Common myeloid progenitor, CD34-positive (primary cell): ENCODE data around the gene PLCB4. TPM values are rescaled to one million over a fixed set of nuclear protein-coding genes. Genes with fewer than 3 reads are reported as not detected.

ENCODE experiments used
- CTCF ChIA-PET: fragments of 350-600 bp; sonication (Branson Sonifier 250); formaldehyde crosslinking; loops from one replicate; lab custom pipeline; 2021; ENCODE audit warnings: antibody characterized with exemption; lab: Charles Lee
- POLR2A ChIA-PET: fragments of 350-600 bp; sonication (Branson Sonifier 250); formaldehyde crosslinking; loops from one replicate; lab custom pipeline; 2021; ENCODE audit warnings: antibody characterized with exemption; lab: Charles Lee
- DNase-seq, 3 donors: peaks; one replicate each; pipeline versions ENCODE4 v3.0.0 to v3.0.0-alpha.2; 2013
- H3K27ac ChIP-seq, 2 experiments: 1 replicate in 1 of 2; 2 replicates in 1 of 2; pipeline ENCODE4 v1.7.0; 2013; ENCODE audit warnings: inconsistent platforms in 2 of 2, low read length in 2 of 2, mild to moderate bottlenecking in 2 of 2, low read depth in 1 of 2, moderate library complexity in 1 of 2; ENCODE audit not compliant: severe bottlenecking in 2 of 2, insufficient read depth in 1 of 2, poor library complexity in 1 of 2
- H3K27me3 ChIP-seq, 5 experiments: replicated peaks in 2 of 5; 1 replicate in 3 of 5; 2 replicates in 2 of 5; pipeline versions ENCODE4 v1.6.1 to v1.7.0; 2013; ENCODE audit warnings: low read length in 4 of 5, mild to moderate bottlenecking in 2 of 5, moderate library complexity in 2 of 5, inconsistent platforms in 1 of 5; ENCODE audit not compliant: insufficient read depth in 5 of 5, control insufficient read depth in 4 of 5
- H3K36me3 ChIP-seq, 4 experiments: 1 replicate in 2 of 4; 2 replicates in 2 of 4; pipeline versions ENCODE4 v1.6.1 to v1.7.0; 2013; ENCODE audit warnings: low read length in 3 of 4, control low read depth in 1 of 4, mild to moderate bottlenecking in 1 of 4; ENCODE audit not compliant: control insufficient read depth in 4 of 4, insufficient read depth in 4 of 4
- H3K4me1 ChIP-seq, 4 experiments: 1 replicate in 3 of 4; 2 replicates in 1 of 4; pipeline versions ENCODE4 v1.6.1 to v1.7.1; 2013; ENCODE audit warnings: low read length in 3 of 4, mild to moderate bottlenecking in 3 of 4, control low read depth in 1 of 4, inconsistent platforms in 1 of 4, moderate library complexity in 1 of 4; ENCODE audit not compliant: control insufficient read depth in 4 of 4, insufficient read depth in 4 of 4; ENCODE audit errors: control extremely low read depth in 1 of 4
- H3K4me3 ChIP-seq, 7 experiments: 1 replicate in 4 of 7; 2 replicates in 3 of 7; pipeline versions ENCODE4 v1.5.1 to v1.7.0; 2013; ENCODE audit warnings: mild to moderate bottlenecking in 7 of 7, low read length in 6 of 7, moderate library complexity in 6 of 7, inconsistent platforms in 2 of 7, low read depth in 2 of 7, control low read depth in 1 of 7; ENCODE audit not compliant: insufficient read depth in 4 of 7, control insufficient read depth in 1 of 7; ENCODE audit errors: extremely low read depth in 1 of 7
- H3K9me3 ChIP-seq, 5 experiments: 1 replicate in 4 of 5; 2 replicates in 1 of 5; pipeline versions ENCODE4 v1.6.1 to v1.7.1; 2013; ENCODE audit warnings: low read length in 4 of 5, mild to moderate bottlenecking in 2 of 5, inconsistent platforms in 1 of 5, low read depth in 1 of 5, moderate library complexity in 1 of 5; ENCODE audit not compliant: control insufficient read depth in 4 of 5, insufficient read depth in 2 of 5; ENCODE audit errors: control extremely low read depth in 1 of 5
- WGBS: methylation state at CpG from one replicate; pipeline ENCODE4 v1.1.5; 2013; ENCODE audit not compliant: insufficient coverage; 5-methylcytosine and 5-hydroxymethylcytosine counted together
- polyA plus RNA-seq: library from polyadenylated mRNA; unstranded; fragments of 120-200 nt; gene quantifications from one replicate; pipeline ENCODE4 v1.2.1, GENCODE V29; 2013

PLCB4 gene
- 18.6 TPM for polyA plus RNA-seq

DNA sequence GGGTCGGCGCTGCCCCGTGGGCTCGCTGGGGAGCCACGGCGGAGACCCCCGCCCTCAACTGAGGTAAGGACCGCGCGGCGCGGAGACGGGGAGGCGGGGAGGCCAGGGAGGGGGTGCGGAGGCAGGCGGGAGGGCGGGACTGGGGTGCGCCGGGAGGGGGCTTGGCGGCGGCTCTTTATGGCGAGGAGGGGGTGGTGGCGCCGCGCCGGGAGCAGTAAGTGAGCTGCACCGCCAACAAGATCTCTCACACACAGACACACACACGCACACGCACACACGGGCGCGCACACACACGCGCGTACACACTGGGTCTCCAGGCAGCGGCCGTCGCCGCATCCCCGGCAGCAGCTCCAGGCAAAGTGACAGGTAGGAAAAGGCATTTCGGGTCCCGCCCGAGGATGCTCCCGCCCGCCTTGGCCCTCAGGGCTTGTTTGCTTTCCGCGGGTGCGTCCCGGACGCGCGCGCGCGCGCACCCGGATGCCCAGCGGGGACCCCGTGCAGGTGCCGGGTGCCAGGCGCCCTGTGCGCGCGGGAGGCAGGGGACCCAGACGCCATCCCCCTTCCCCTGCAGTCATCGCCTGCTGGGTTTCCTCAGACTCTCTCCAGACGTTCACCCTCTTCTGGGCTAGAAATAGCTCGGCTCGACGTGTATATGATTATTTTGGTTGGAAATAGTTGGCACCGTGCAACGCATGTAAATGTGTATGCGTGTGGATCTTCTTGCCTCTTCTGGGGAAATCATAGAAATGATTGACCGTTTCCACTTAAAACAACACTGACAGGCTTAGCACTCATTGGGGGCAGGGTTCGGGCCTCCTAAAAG lies at the start of gene PLCB4:
Gene PLCB4, plus strand, starts transcription at position 247 of the 823 bp plus-strand sequence. CDS start 238,728 bp downstream, outside the sequence.
- 0% methylated on average over 43 of the region's 75 CpGs for WGBS
- no peaks in the 10 kb centered on the region for H3K36me3 ChIP-seq
- peak within 1 kb of the TSS; percentile 48 to 95 (median 89) for H3K4me3 ChIP-seq
- no peaks in the 10 kb centered on the region for H3K27me3 ChIP-seq
- no peaks in the 10 kb centered on the region for H3K9me3 ChIP-seq
- DNase-seq: peak; percentile 56 to 87 (median 77)
- peak within 1 kb of the TSS in 1 of 2 experiments; percentile 25 for H3K27ac ChIP-seq
- ChIA-PET POLR2A (interaction anchor here (1.1 kb wide), 1 partner anchor 92 kb away, joined by 3 read pairs; no protein-coding TSS in a partner anchor), CTCF (interaction anchor here (1.4 to 1.7 kb wide), 2 partner anchors 15 to 90 kb away, joined by 3 to 4 read pairs; no protein-coding TSS in a partner anchor)
- H3K4me1 ChIP-seq: peaks cover 5 to 45% (median 29%) of the 10 kb centered on the region in 4 experiments

GRCh38 chr20:9019833-9020232 lies 49.1 kb upstream of the PLCB4 start:
- Histone ChIP-seq H3K27me3 (no peaks in the 10 kb centered on the region), H3K4me1 (peaks cover 0 to 8% (median 0%) of the 10 kb centered on the region in 4 experiments), H3K9me3 (no peaks in the 10 kb centered on the region), H3K36me3 (no peaks in the 10 kb centered on the region), H3K27ac (no peak overlapping the region), H3K4me3 (no peak overlapping the region)
- DNase-seq: no peak
- POLR2A ChIA-PET: no interaction called here
- CTCF ChIA-PET: interaction anchor here (0.6 kb wide), 1 partner anchor 13 kb away, joined by 3 read pairs; no protein-coding TSS in a partner anchor

DNA sequence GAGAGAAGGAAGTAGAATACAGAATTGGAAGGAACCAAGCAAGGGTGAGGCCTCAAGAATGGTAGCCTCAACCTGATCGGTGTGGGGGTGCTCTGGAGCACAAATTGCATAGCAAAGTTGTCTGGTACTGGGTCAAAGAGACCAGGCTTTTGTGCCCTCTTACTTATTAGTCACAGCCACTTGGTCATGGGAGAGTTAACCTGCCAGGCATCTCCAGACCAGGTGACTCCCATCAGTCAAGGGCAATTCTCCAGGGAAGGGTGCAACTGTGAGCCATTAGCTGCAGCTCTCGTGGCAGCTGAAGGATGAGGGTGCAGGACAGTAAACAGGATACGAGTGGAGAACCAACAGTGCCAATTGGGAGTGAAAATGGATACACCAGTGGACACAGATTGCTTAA lies 47.7 kb upstream of the PLCB4 start:
- H3K4me3 ChIP-seq: no peak overlapping the region
- CTCF ChIA-PET: no interaction called here
- no peaks in the 10 kb centered on the region for H3K36me3 ChIP-seq
- H3K27me3 ChIP-seq: no peaks in the 10 kb centered on the region
- WGBS: 94% methylated on average over 3 of the region's 3 CpGs
- H3K27ac ChIP-seq: no peak overlapping the region
- no peak for DNase-seq
- no peaks in the 10 kb centered on the region for H3K9me3 ChIP-seq
- POLR2A ChIA-PET: no interaction called here
- peaks cover 0 to 8% (median 0%) of the 10 kb centered on the region in 4 experiments for H3K4me1 ChIP-seq

GRCh38 chr20:9021699-9022098 lies 47.2 kb upstream of the PLCB4 start:
- no peak for DNase-seq

DNA sequence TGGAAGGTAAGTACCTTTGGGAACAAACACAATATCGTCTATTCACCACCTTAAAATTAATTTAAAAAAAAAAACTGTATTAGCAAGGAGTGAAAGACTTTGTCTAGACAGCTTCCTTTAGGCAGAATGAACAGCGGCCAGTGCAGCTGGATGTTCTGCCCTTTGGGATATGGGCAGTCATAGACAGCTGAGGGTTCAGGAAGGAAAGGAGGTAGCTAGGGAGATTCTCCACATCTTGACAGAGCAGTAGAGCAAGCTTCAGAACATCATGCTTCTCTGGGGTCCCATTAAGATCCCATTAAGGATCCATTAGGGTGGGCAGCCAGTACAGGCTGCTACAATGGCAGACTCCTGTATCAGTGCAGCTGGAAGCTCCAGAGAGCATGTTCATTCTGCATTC lies 46.5 kb upstream of the PLCB4 start:
- Histone ChIP-seq H3K4me1 (peaks cover 0 to 8% (median 0%) of the 10 kb centered on the region in 4 experiments), H3K27ac (no peak overlapping the region), H3K27me3 (no peaks in the 10 kb centered on the region), H3K4me3 (no peak overlapping the region), H3K36me3 (no peaks in the 10 kb centered on the region), H3K9me3 (no peaks in the 10 kb centered on the region)
- CTCF ChIA-PET: interaction anchor here (0.6 kb wide), 1 partner anchor 137 kb away, joined by 4 read pairs; no protein-coding TSS in a partner anchor
- POLR2A ChIA-PET: no interaction called here
- no peak for DNase-seq
- WGBS: 100% methylated on average over 1 of the region's 2 CpGs

More at GRCh38 chr20:9021699-9022098, 47.2 kb upstream of the PLCB4 start:
- WGBS: 100% methylated on average over 2 of the region's 2 CpGs
- Histone ChIP-seq H3K4me3 (no peak overlapping the region), H3K27ac (no peak overlapping the region), H3K4me1 (peaks cover 0 to 8% (median 0%) of the 10 kb centered on the region in 4 experiments), H3K9me3 (no peaks in the 10 kb centered on the region), H3K36me3 (no peaks in the 10 kb centered on the region), H3K27me3 (no peaks in the 10 kb centered on the region)
- ChIA-PET CTCF (no interaction called here), POLR2A (no interaction called here)

DNA sequence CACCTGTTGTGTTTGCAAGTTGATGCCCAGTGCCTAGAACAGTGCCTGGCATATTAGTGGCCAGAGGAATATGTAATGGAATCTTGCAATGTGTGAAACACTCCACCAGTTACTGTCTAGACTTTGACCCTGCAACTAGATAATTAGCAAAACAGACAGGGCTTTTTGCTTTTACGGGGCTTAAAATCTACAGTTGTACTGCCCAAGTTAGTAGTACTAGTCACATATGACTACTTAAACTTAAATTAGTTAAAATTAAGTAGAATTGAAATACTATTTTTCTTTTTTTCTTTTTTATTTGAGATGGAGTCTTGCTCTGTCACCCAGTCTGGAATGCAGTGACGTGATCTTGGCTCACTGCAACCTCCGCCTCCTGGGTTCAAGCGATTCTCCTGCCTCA lies 44.3 kb upstream of the PLCB4 start:
- no peak overlapping the region for H3K4me3 ChIP-seq
- CTCF ChIA-PET: no interaction called here
- no CpG with 5 or more reads among the region's 4 CpGs for WGBS

GRCh38 chr20:9025011-9025410 lies 43.9 kb upstream of the PLCB4 start:
- DNase-seq: no peak
- Histone ChIP-seq H3K27me3 (no peaks in the 10 kb centered on the region), H3K27ac (no peak overlapping the region), H3K36me3 (no peaks in the 10 kb centered on the region), H3K4me1 (peaks cover 0 to 2% (median 0%) of the 10 kb centered on the region in 4 experiments), H3K9me3 (no peaks in the 10 kb centered on the region), H3K4me3 (no peak overlapping the region)
- ChIA-PET POLR2A (no interaction called here), CTCF (interaction anchor here (1.0 kb wide), 1 partner anchor 8 kb away, joined by 3 read pairs; no protein-coding TSS in a partner anchor)
- WGBS: 100% methylated on average over 1 of the region's 5 CpGs

More for the DNA sequence above, 44.3 kb upstream of the PLCB4 start:
- no peak for DNase-seq
- no peak overlapping the region for H3K27ac ChIP-seq
- POLR2A ChIA-PET: no interaction called here
- H3K9me3 ChIP-seq: no peaks in the 10 kb centered on the region
- H3K4me1 ChIP-seq: peaks cover 0 to 6% (median 0%) of the 10 kb centered on the region in 4 experiments
- no peaks in the 10 kb centered on the region for H3K36me3 ChIP-seq
- no peaks in the 10 kb centered on the region for H3K27me3 ChIP-seq
